ENCODE measurements around the gene ZNF132.
"Not testable (repeated sequence)": the region's sequence is repeated elsewhere in the genome, so short reads cannot be mapped to it uniquely, and the experiment has no call there.

ZNF132 gene

DNA sequence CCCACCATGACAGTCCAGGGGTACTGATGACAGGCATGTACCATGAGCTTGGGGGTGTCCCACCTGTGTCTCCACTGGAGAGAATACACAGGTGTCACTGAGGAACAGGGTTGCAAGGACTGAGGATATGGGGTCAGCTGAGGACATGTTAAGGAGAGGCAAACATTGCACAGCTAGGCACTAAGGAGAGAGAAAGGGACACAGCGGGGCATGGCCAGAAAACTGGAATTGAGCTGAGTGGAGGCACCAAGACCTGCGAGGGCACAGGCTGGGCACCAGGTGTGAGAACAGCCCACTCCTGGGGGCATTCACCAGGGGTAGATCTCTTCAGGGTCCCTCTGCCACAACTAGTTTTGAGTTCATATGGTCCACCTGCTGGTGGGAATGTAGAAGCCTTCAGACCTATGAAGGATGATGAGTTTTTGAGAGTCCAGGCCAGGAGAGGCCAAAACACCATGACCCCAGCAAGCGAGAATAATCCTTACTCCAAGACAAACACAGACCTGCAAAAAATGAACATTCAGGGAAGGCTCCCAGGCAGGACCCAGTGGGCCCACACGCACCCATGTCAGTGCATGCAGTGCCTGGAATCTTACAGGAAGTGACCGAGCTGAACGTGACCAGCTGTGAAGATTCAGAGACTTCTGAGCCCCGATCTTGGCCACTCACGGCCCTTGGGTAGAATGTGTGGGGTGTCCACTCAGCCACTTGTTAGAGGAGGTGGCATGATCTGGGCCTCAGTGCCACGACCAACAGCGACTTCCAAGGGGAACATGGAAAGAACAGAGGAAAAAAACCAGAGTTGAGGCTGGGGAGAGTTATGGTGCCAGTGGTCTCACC lies 32.9 kb downstream of the ZNF132 start:
- DNase-seq: no peak

DNA sequence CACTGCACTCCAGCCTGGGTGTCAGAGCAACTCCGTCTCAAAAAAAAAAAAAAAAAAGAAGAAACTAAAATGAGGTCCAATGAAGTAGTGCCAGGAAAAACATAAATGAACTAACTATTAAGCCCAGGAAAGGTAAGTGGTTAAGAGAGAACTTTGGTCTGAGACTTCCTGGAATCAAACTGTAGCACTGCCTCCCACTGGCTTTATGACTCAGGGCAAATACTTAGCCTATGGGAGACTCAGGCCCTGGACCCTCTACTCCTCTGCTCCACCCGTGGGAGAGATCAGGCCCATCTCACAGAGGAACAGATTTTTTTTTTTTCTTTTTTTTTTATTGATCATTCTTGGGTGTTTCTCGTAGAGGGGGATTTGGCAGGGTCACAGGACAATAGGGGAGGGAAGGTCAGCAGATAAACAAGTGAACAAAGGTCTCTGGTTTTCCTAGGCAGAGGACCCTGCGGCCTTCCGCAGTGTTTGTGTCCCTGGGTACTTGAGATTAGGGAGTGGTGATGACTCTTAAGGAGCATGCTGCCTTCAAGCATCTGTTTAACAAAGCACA lies 36.0 kb downstream of the ZNF132 start:
- DNase-seq: not testable (repeated sequence)

DNA sequence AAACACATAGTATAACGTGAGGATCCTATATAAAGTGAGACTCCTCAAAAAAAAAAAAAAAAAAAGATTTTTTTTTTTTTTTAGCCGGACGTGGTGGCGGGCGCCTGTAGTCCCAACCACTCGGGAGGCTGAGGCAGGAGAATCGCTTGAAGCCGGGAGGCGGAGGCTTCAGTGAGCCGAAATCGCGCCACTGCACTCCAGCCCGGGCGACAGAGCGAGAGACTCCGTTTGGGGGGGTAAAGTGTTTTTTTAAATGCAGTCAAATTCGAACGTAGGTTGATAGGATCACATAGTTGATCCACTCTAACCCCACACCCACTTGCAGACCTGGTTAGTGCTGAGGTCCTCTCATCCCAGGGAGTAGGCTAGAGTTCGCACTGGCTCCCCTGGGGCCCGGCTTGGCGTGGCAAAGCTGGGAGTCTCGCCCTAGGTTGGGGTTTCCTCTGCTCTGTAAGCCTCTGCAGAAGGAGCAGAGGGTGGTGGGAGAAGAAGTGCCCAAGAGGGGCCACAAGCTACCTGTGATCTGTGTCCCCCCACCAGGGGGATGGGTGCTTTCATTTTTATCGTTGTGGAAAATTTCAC lies 38.0 kb downstream of the ZNF132 start:
- no peak for DNase-seq

DNA sequence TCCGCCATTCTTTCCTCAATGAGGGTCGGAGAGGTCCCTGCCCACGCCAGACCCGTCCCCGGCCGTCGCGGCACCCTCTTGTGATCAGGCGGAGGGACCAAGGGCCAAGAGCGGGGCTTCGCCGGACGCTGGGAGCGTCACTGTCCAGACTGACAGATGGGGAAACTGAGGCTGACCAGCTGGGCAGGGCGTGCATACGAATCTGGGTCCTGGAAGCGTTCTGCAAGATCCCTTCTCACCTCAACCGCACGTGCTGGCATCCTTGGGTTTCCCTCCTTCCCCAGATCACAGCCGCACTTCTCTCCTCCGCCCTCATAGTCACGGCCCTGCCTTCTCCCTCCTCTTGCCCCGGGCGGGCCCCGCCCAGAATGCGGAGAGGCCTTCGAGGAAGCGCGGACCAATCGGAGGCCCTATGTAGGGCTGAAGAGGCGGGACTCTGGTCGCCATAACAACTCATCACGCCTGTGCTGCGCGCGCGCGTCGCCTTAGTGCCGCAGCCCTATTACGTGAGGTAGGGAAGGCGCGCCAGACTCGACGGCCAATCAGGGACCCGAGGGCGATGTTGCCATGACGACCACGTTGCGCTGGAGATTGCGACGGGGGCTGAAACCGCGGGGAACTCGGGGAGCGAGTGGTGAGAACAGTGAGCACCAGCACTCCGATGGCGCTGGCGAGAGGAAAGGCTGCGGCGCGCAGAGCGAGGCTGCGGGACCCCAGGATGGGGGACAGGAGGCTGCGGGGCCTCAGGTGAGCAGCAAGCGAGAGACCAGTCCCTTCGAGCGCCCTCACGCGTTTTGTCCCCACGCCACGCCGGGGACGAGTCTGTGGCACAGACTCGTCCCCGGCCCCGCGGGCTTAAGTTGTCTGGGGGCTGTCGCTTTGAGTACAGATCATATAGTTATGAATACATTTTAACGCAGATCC lies 38.8 kb downstream of the ZNF132 start:
- peak; percentile 97 for DNase-seq

DNA sequence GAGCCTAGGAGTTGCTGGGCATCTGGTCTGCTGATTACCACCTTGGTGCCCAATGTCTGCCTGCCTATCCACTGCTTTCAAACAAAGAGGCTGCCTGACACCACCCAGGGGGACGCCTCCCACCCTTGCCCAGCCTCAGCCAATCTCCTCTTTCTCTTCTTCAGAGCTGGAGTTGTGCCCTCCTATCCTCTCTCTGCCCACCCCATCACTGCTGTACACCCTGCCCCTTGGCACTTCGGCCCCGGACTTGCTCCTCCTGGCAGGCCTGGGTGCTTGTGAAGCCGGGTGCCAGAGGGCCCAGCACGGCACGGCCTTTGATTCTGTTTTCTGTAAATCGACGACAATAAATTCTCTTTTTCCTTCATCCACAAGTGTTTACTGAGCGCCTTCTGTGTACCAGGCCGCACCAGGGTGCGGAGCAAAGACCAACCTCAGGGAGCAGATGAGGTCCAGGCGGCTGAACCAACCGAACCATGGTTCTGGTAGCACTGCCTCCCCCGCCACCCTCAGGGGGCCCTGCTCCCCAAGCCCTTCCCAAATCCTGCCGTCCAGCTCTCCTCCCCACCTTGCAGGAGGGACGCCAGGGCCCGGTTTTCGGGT lies 39.5 kb downstream of the ZNF132 start:
- no peak for DNase-seq

DNA sequence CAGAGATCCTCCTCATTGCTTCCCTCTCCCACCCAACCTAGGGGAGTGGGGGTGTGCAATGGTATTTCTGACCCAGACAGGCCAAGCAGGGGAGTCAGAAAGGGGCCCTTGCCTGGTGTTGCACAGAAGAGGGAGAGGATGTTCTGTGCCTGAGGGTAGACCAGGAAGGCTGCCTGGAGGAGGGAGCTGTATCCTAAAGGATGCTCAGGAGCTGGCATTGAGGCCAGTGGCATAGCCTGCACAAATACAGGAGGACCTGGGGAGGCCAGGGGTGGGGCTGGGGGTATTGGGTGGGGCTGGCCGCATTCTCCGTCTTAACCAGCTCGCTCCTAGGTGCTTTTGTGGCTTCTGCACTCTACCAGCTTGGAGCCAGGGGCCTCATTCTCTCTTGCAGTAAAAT lies 40.0 kb downstream of the ZNF132 start:
- no peak for DNase-seq

GRCh38 chr19:58398545-58398944 lies 41.4 kb downstream of the ZNF132 start:
- no peak for DNase-seq

GRCh38 chr19:58398087-58398486 lies 41.9 kb downstream of the ZNF132 start:
- DNase-seq: no peak

- DNase-seq: no peak
Observed at GRCh38 chr19:58397533-58398037, 42.4 kb downstream of the ZNF132 start.

DNA sequence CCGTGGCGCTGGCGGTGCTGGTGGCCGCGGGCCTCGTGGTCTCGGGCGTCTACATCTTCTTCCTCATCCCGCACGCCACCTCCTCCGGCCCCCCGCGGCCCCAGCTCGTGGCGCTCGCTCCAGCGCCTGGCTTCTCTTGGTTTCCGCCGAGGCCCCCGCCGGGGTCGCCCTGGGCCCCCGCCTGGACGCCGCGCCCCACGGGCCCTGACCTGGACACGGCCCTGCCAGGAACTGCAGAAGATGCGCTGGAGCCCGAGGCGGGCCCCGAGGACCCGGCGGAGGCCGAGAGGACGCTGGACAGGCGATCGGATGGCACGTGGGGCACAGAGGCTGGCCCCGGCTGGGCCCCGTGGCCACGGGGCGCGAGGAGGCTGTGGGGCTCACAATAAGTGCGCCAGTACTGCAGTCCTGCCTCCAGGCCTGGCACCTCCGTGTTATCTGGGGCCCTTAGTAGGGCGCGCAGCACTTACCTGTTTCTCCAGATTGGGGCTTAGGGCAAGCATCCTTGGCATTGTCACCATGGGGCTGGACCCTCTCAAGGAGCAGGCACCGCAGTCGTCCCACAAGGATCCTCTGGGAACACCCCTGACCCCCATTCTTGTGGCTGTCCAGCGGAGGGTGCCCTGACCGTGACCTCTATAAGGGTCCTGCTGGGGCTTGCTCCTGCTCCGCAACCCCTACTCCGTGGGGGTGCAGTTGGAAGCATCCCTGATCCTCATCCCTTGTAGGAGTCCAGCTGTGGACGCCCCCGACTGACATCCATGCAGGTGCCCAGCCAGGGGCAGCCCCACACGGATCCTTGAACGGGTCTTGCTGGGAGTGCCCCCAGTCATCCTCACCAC lies 43.0 kb downstream of the ZNF132 start:
- DNase-seq: no peak

DNA sequence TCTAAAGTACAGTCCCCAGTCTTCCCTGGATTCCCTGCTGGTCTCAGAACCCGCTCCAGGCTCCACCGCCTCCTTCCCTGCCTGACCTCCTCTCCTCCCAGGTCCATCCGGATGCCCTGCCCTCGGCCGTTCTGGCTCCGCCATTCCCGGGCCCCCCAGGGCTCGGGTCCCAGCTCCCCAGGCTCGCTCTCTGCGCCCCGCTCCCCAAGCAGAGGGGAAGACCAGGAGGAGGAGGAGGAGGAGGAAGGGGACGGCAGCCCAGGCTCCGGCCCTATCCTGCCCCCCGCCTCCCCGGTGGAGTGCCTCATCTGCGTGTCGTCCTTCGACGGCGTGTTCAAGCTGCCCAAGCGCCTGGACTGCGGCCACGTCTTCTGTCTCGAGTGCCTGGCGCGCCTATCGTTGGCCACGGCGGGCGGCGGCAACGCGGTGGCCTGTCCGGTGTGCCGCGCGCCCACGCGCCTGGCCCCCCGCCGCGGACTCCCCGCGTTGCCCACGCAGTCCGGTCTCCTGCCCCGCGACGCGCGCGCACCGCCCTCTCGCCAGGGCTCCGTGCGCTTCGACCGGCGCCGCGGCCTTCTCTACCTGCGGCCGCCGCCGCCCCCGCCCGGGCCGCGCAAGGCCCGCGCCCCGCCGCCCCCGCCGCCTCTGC lies 43.9 kb downstream of the ZNF132 start:
- peak; percentile 45 for DNase-seq

GRCh38 chr19:58395220-58395978 lies 44.6 kb downstream of the ZNF132 start, which contains the start of gene RNF225:
TSS of gene RNF225 (plus strand) at chr19:58395656. CDS start at chr19:58396090, 434 bp downstream.
- peak; percentile 69 for DNase-seq

DNA sequence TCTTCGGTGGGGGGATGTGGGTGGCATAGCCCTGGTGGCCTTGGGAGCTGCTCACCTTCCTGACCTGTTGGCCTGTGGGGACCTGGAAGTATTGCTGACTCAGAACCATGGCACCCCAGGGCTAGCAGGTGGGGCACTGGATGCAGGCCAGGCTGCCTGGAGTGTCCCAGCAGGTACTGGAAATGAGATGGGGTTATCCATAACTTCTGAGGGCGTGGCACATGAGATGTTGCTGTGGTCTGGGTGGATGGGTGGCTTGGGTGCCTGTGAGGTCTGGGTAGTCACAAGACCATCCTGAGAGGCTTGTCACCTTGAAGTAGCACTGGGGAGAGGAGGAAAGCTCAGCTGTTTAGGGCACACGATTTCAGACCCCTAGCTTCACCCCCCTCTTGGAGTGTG lies 45.1 kb downstream of the ZNF132 start:
- no peak for DNase-seq

DNA sequence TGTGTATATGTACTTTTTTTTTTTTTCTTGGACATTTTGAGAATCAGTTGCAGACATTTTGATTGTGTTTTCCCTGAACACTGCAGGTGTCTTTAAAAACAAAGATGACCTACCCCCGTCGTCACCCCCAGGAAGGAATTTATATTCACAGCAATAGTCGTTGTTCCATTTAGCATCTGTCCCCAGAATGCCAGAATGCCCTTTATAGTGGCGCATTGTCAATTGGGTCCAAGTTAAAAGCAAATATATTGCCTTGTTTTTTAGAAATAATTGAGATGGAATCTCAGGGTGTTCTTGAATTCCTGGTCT lies 46.3 kb downstream of the ZNF132 start:
- DNase-seq: peak; percentile 1

DNA sequence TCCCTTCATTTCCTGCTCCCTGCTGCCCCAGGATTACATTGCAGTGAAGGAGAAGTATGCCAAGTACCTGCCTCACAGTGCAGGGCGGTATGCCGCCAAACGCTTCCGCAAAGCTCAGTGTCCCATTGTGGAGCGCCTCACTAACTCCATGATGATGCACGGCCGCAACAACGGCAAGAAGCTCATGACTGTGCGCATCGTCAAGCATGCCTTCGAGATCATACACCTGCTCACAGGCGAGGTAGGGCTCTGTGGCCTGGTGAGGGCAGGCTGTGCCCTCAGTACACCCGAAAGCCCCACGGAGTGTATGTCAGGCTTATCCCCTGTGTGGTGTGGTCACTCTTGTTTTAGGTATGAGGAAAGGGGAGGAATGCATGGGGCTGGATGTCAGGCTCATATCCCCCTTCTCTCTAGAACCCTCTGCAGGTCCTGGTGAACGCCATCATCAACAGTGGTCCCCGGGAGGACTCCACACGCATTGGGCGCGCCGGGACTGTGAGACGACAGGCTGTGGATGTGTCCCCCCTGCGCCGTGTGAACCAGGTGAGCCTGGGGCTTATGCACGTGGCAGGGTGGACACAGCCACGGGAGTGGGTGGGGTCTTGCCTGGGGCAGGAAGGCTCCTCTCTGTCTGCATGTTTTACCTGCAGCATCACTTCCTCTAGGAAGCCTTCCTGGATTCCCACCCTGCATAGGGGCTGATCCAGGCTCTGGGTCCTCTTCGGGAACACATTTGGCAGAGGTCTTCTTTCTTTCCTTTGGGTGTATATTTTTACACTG lies 46.8 kb downstream of the ZNF132 start:
- DNase-seq: peak; percentile 28

DNA sequence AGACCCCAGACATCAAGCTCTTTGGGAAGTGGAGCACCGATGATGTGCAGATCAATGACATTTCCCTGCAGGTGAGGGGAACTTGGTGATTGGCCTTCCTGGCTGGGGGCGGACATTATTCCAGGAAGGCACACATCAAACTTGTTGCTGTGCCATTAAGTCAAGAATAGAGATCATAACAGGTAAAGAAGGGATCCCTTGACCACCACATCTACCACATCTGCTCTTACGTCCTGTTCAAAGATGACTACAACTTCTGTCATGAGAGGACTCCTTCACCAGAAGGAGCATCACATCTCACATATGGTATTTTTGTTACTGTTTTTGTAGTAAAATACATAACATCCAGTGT lies 51.8 kb downstream of the ZNF132 start:
- no peak for DNase-seq

- no peak for DNase-seq
Observed at GRCh38 chr19:58387338-58388174, 52.4 kb downstream of the ZNF132 start.

GRCh38 chr19:58386576-58387337 lies 53.2 kb downstream of the ZNF132 start, which contains the start of gene RPS5:
TSS of gene RPS5 (plus strand) at chr19:58387269. CDS start at chr19:58388138, 869 bp downstream.
- DNase-seq: peak; percentile 91
